Measurements from ENCODE around the gene RBBP8NL. TPM values are rescaled to one million over a fixed set of nuclear protein-coding genes. Genes with fewer than 3 reads are reported as not detected.

The RBBP8NL gene
- total and polyA plus RNA-seq, 9 of the 15 experiments (the other 6 are each of a cell fraction or from before 2014, with no cell fraction given) = not detected

DNA sequence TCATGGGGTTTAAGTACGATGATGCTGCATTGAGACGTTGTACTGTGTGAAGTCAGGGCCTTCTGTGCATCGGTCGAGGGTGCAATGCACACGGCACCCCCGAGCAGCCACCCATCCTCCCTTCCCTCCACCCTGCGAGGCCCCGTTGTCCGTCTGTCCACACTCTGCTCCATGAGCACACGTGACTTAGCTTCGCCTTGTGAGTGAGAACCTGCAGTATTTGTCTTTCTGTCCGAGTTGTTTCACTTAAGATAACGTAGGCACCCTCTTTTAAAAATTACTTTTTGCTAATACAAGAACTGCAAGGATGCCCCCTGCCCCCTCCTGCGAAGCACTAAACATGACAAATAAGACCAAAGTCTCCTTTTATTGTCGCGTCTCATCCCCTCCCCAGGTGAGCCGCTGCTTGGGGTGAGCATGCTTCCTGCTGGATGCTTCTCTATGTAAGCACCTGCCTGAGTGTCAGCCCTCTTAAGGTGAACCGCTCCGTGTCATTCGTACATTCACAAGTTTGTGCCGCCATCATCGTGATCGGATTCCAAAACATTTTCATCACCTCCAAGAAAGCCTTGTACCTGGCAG, 3.6 kb upstream of the RBBP8NL start (continued):
- TF ChIP-seq USF1 (CRISPR knock-in tag; IDR thresholded peaks at IDR 0.05) = peak; percentile 87
- TF ChIP-seq USF2 (CRISPR knock-in tag; IDR thresholded peaks at IDR 0.05) = peak; percentile 63

DNA sequence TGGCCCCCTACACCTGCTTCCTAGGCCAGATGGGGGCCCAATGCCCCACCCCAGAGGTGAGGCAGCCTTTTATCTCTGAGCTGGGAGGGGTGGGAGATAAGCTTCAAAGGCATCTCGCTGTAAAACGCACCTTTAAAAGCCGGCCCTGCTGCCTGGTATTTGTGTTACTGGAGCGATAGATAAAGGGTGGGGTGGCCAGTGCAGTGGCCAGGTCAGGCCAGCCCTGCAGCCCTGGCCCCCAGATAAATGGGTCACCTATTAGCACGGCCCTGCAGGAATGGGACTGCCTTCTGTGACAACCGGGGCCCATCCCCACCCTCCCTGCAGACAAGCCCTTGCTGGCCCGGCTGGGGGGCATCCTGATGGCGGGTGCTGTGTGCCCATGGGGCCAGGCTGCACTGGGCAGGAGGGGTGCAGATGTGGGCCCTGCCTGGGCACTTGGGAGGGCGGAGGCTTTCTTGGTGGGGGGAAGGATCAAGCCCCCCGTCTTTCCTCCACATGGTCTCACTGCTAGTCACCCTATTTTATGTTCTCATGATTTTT, 3.0 kb upstream of the RBBP8NL start:
- no peaks in the 10 kb centered on the region for H3K9me3 ChIP-seq (replicated peaks; ENCODE audit: control insufficient read depth, insufficient read depth, low read depth, low read length)
- ChIA-PET POLR2A (interaction anchor here (0.6 to 1.6 kb wide), 4 partner anchors 15 to 801 kb away, joined by 3 to 6 read pairs (median 3); no protein-coding TSS in a partner anchor), CTCF (ENCODE audit: low intra/inter-chr PET ratio) (no interaction called here)
- H3K79me2 ChIP-seq (ENCODE audit: control insufficient read depth, insufficient read depth, low read length) = no peaks in the 10 kb centered on the region
- intact Hi-C loops (cut with micrococcal nuclease) (no loop called here), in situ Hi-C loops (cut with MboI) (no loop called here)
- H3K27me3 ChIP-seq (ENCODE audit: control insufficient read depth in 2 of 2, insufficient read depth in 2 of 2, low read length in 2 of 2) = peaks cover 31 to 86% of the 10 kb centered on the region in 2 experiments
- 0 out of 2 replicates have a peak, but pooled peaks cover 7% of the 10 kb centered on the region for H4K20me1 ChIP-seq (replicated peaks; ENCODE audit: control insufficient read depth, insufficient read depth, low read length)
- no peaks in the 10 kb centered on the region for H3K36me3 ChIP-seq (ENCODE audit: control insufficient read depth, insufficient read depth, low read length)
- no TSS peak for BruUV-seq (replicated peaks)
- peak overlapping the region in 1 of 2 experiments; percentile 2; a peak in 1 of 4 replicates for H3K9ac ChIP-seq (ENCODE audit: insufficient read depth in 1 of 2, low read depth in 2 of 2, low read length in 2 of 2)
- no peak overlapping the region for H2AFZ ChIP-seq (ENCODE audit: low read depth, low read length)
- WGBS (ENCODE audit: insufficient coverage, low coverage, missing lambda C conversion rate) = 5% methylated on average over 10 of the region's 10 CpGs
- H3K27ac ChIP-seq (ENCODE audit: extremely low read depth, low read depth, low read length) = no peak overlapping the region
- no peak overlapping the region for H3K4me3 ChIP-seq
- FAIRE-seq = no peak
- peak in 1 of 4 experiments; percentile 29 for DNase-seq (ENCODE audit: extremely low read depth in 1 of 4, low spot score in 3 of 4)
- peaks cover 0 to 49% of the 10 kb centered on the region in 2 experiments; a peak in 2 of 5 replicates for H3K4me1 ChIP-seq (replicated peaks in 1 of 2; ENCODE audit: control insufficient read depth in 2 of 2, insufficient read depth in 2 of 2, low read length in 2 of 2)
- H3K4me2 ChIP-seq (ENCODE audit: insufficient read depth, low read length) = no peak overlapping the region
- ATAC-seq = no peak
- no peaks in the 10 kb centered on the region for H3K9me1 ChIP-seq (ENCODE audit: control insufficient read depth, insufficient read depth, low read length)
- TF ChIP-seq TRIM24 (IDR thresholded peaks at IDR 0.05) (no peak), GABPA (tag; conservative IDR thresholded peaks at IDR 0.05; ENCODE audit: low read depth) (no peak), EP300 (IDR thresholded peaks at IDR 0.05; ENCODE audit: low read length) (no peak), GABPB1 (CRISPR knock-in tag; IDR thresholded peaks at IDR 0.05) (no peak), NONO (IDR thresholded peaks at IDR 0.05; ENCODE audit: low read depth in 2 of 2, low read length in 1 of 2) (no peak), CBFA2T2 (conservative IDR thresholded peaks at IDR 0.05) (peak; percentile 44), HSF4 (CRISPR knock-in tag; IDR thresholded peaks at IDR 0.05; ENCODE audit: borderline replicate concordance) (no peak), TAL1 (IDR thresholded peaks at IDR 0.05) (peak; percentile 14; the same call in 1 of the 2 replicates), ZNF583 (CRISPR knock-in tag; IDR thresholded peaks at IDR 0.05) (no peak), CBFA2T3 (IDR thresholded peaks at IDR 0.05) (peak; percentile 48; the same call in 1 of the 2 replicates), ZNF174 (CRISPR knock-in tag; IDR thresholded peaks at IDR 0.05) (no peak), ETV5 (CRISPR knock-in tag; IDR thresholded peaks at IDR 0.05; ENCODE audit: low read depth) (no peak), KDM1A (IDR thresholded peaks at IDR 0.05) (no peak), TCF3 (CRISPR knock-in tag; IDR thresholded peaks at IDR 0.05) (peak; percentile 63)
- TF ChIP-seq, protein P1, sequence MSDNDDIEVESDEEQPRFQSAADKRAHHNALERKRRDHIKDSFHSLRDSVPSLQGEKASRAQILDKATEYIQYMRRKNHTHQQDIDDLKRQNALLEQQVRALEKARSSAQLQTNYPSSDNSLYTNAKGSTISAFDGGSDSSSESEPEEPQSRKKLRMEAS (CRISPR knock-in tag; IDR thresholded peaks at IDR 0.05) = no peak
- TF ChIP-seq, protein P2, sequence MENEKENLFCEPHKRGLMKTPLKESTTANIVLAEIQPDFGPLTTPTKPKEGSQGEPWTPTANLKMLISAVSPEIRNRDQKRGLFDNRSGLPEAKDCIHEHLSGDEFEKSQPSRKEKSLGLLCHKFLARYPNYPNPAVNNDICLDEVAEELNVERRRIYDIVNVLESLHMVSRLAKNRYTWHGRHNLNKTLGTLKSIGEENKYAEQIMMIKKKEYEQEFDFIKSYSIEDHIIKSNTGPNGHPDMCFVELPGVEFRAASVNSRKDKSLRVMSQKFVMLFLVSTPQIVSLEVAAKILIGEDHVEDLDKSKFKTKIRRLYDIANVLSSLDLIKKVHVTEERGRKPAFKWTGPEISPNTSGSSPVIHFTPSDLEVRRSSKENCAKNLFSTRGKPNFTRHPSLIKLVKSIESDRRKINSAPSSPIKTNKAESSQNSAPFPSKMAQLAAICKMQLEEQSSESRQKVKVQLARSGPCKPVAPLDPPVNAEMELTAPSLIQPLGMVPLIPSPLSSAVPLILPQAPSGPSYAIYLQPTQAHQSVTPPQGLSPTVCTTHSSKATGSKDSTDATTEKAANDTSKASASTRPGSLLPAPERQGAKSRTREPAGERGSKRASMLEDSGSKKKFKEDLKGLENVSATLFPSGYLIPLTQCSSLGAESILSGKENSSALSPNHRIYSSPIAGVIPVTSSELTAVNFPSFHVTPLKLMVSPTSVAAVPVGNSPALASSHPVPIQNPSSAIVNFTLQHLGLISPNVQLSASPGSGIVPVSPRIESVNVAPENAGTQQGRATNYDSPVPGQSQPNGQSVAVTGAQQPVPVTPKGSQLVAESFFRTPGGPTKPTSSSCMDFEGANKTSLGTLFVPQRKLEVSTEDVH (IDR thresholded peaks at IDR 0.05; ENCODE audit: low read depth, partially characterized antibody) = no peak

All from K562 (cell line).